MM.1S (cell line): ENCODE results near the gene BMP2K.
"Not testable (repeated sequence)": the region's sequence is repeated elsewhere in the genome, so short reads cannot be mapped to it uniquely, and the experiment has no call there.

Source experiments
- DNase-seq: peaks from one replicate; pipeline ENCODE4 v3.0.0-alpha.2; 2015
- H2AFZ ChIP-seq: fragments of 300-600 bp; sonication (generic); 2 replicates; pipeline ENCODE4 v1.6.0; 2016; ENCODE audit warnings: antibody characterized with exemption, low read length
- H3F3A ChIP-seq: fragments of 300-600 bp; sonication (generic); 2 replicates; pipeline ENCODE4 v1.6.1; 2016; ENCODE audit warnings: mild to moderate bottlenecking, antibody characterized with exemption, low read length, moderate library complexity, mixed read lengths; ENCODE audit not compliant: insufficient read depth
- H3K27ac ChIP-seq: fragments of 300-600 bp; sonication (generic); 2 replicates; pipeline ENCODE4 v1.5.1; 2016; ENCODE audit warnings: mild to moderate bottlenecking, low read length
- H3K27me3 ChIP-seq: fragments of 300-600 bp; sonication (generic); replicated peaks from 2 replicates; pipeline ENCODE4 v1.6.0; 2016; ENCODE audit warnings: low read length; ENCODE audit not compliant: insufficient read depth
- H3K36me3 ChIP-seq: fragments of 300-600 bp; sonication (generic); replicated peaks from 2 replicates; pipeline ENCODE4 v1.6.1; 2016; ENCODE audit warnings: mild to moderate bottlenecking, low read length, mixed read lengths; ENCODE audit not compliant: insufficient read depth
- H3K4me1 ChIP-seq: fragments of 300-600 bp; sonication (generic); 2 replicates; pipeline ENCODE4 v1.6.1; 2016; ENCODE audit warnings: low read length, mixed read lengths
- H3K4me2 ChIP-seq: fragments of 300-600 bp; sonication (generic); 2 replicates; pipeline ENCODE4 v1.6.0; 2016; ENCODE audit warnings: low read depth, low read length
- H3K4me3 ChIP-seq: fragments of 300-600 bp; sonication (generic); 2 replicates; pipeline ENCODE4 v1.5.1; 2016; ENCODE audit warnings: low read length, mixed read lengths
- H3K79me2 ChIP-seq: fragments of 300-600 bp; sonication (generic); 2 replicates; pipeline ENCODE4 v1.6.1; 2016; ENCODE audit warnings: mixed run types, low read length, mixed read lengths
- H3K9ac ChIP-seq: fragments of 300-600 bp; sonication (generic); 2 replicates; pipeline ENCODE4 v1.6.1; 2016; ENCODE audit warnings: low read length, mixed read lengths
- H3K9me2 ChIP-seq: fragments of 300-600 bp; sonication (generic); replicated peaks from 2 replicates; pipeline ENCODE4 v1.6.1; 2016; ENCODE audit warnings: mild to moderate bottlenecking, low read length, mixed read lengths; ENCODE audit not compliant: insufficient read depth
- H3K9me3 ChIP-seq: fragments of 300-600 bp; sonication (generic); replicated peaks from 2 replicates; pipeline ENCODE4 v1.6.1; 2016; ENCODE audit warnings: mild to moderate bottlenecking, low read length, mixed read lengths; ENCODE audit not compliant: insufficient read depth
- H4K20me1 ChIP-seq: fragments of 300-600 bp; sonication (generic); 2 replicates; pipeline ENCODE4 v1.6.1; 2016; ENCODE audit warnings: mild to moderate bottlenecking, low read length, moderate library complexity, mixed read lengths; ENCODE audit not compliant: insufficient read depth
- CTCF ChIP-seq: fragments of 300-600 bp; sonication (generic); IDR thresholded peaks from 2 replicates; pipeline ENCODE4 v1.5.1; 2016; ENCODE audit warnings: antibody characterized with exemption, low read length, mixed read lengths
- EZH2 ChIP-seq: fragments of 300-600 bp; sonication (generic); optimal IDR thresholded peaks from 2 replicates; pipeline ENCODE3; 2017; ENCODE audit warnings: low read depth, mild to moderate bottlenecking, antibody characterized with exemption, low read length, mixed read lengths
- EZH2phosphoT487 ChIP-seq: fragments of 300-600 bp; sonication (generic); IDR thresholded peaks from 2 replicates; pipeline ENCODE4 v1.6.1; 2018; ENCODE audit warnings: antibody characterized with exemption, low read length

The BMP2K gene

GRCh38 chr4:78824001-78824400, 47.9 kb downstream of the BMP2K start:
- no peak overlapping the region for H3K4me3 ChIP-seq
- no peak overlapping the region for H3K27ac ChIP-seq
- no peaks in the 10 kb centered on the region for H3K27me3 ChIP-seq
- H3K4me1 ChIP-seq: no peaks in the 10 kb centered on the region
- H2AFZ ChIP-seq: no peak overlapping the region
- no peaks in the 10 kb centered on the region for H3F3A ChIP-seq
- TF ChIP-seq CTCF: no peak
- no peak for TF ChIP-seq EZH2
- TF ChIP-seq EZH2phosphoT487: no peak
- no peak overlapping the region for H3K4me2 ChIP-seq
- H3K9me2 ChIP-seq: no peaks in the 10 kb centered on the region
- H4K20me1 ChIP-seq: no peaks in the 10 kb centered on the region
- DNase-seq: no peak
- no peaks in the 10 kb centered on the region for H3K79me2 ChIP-seq
- no peaks in the 10 kb centered on the region for H3K9me3 ChIP-seq
- H3K9ac ChIP-seq: no peak overlapping the region
- H3K36me3 ChIP-seq: no peaks in the 10 kb centered on the region

- no peak for DNase-seq
- Histone ChIP-seq H3K27me3 (no peaks in the 10 kb centered on the region), H3K79me2 (no peaks in the 10 kb centered on the region), H4K20me1 (no peaks in the 10 kb centered on the region), H3K9ac (no peak overlapping the region), H3K4me2 (no peak overlapping the region), H3K36me3 (no peaks in the 10 kb centered on the region), H3K4me1 (no peaks in the 10 kb centered on the region), H3F3A (no peaks in the 10 kb centered on the region), H2AFZ (no peak overlapping the region), H3K4me3 (no peak overlapping the region), H3K9me3 (no peaks in the 10 kb centered on the region), H3K27ac (no peak overlapping the region), H3K9me2 (no peaks in the 10 kb centered on the region)
- TF ChIP-seq CTCF: no peak
- no peak for TF ChIP-seq EZH2phosphoT487
- TF ChIP-seq EZH2: no peak
Observed at GRCh38 chr4:78827191-78827590, 51.0 kb downstream of the BMP2K start.

- Histone ChIP-seq H3F3A (no peaks in the 10 kb centered on the region), H3K79me2 (no peaks in the 10 kb centered on the region), H3K27me3 (no peaks in the 10 kb centered on the region), H4K20me1 (no peaks in the 10 kb centered on the region), H3K9ac (no peak overlapping the region), H3K9me2 (no peaks in the 10 kb centered on the region), H3K4me2 (no peak overlapping the region), H2AFZ (no peak overlapping the region), H3K4me3 (no peak overlapping the region), H3K36me3 (no peaks in the 10 kb centered on the region), H3K27ac (no peak overlapping the region), H3K9me3 (no peaks in the 10 kb centered on the region), H3K4me1 (no peaks in the 10 kb centered on the region)
- no peak for TF ChIP-seq EZH2phosphoT487
- no peak for DNase-seq
Observed at GRCh38 chr4:78829296-78829695, 53.1 kb downstream of the BMP2K start.

GRCh38 chr4:78839676-78840075, 63.5 kb downstream of the BMP2K start:
- not testable (repeated sequence) for H3K9me3 ChIP-seq, H3K4me2 ChIP-seq, H3K4me1 ChIP-seq, H3K4me3 ChIP-seq, H3K9me2 ChIP-seq, H3K27me3 ChIP-seq, H3K36me3 ChIP-seq, H3K9ac ChIP-seq, H3K27ac ChIP-seq, H3F3A ChIP-seq, H4K20me1 ChIP-seq, DNase-seq, H2AFZ ChIP-seq, H3K79me2 ChIP-seq

- not testable (repeated sequence) for H3K36me3 ChIP-seq, H3F3A ChIP-seq, H3K27ac ChIP-seq, H3K9me2 ChIP-seq, H3K4me1 ChIP-seq, H3K4me2 ChIP-seq, H4K20me1 ChIP-seq, H3K79me2 ChIP-seq, H3K4me3 ChIP-seq, H3K9me3 ChIP-seq, DNase-seq, H3K27me3 ChIP-seq, H2AFZ ChIP-seq, H3K9ac ChIP-seq
Observed at GRCh38 chr4:78840286-78840685, 64.1 kb downstream of the BMP2K start.
